Cardiac muscle cell (in vitro differentiated cells and primary cell): ENCODE results near the gene PI3. TPM values are rescaled to one million over a fixed set of nuclear protein-coding genes. Genes with fewer than 3 reads are reported as not detected.

Experiments used
- DNase-seq, 2 donors: peaks; one replicate each; pipeline versions ENCODE4 v3.0.0 to v3.0.0-alpha.2; 2010 to 2017; ENCODE audit warnings: low read depth in 1 of 2, low spot score in 1 of 2
- H3K27ac ChIP-seq: fragments of 200-600 bp; sonication (generic); 2 replicates; pipeline ENCODE4 v1.5.1; 2016
- H3K27me3 ChIP-seq: fragments of 200-600 bp; sonication (generic); 2 replicates; pipeline ENCODE4 v1.6.0; 2016; ENCODE audit warnings: control low read depth
- H3K36me3 ChIP-seq: fragments of 200-600 bp; sonication (generic); 2 replicates; pipeline ENCODE4 v1.5.1; 2016; ENCODE audit warnings: control low read depth
- H3K4me1 ChIP-seq: fragments of 200-600 bp; sonication (generic); 2 replicates; pipeline ENCODE4 v1.8.1; 2017; ENCODE audit warnings: low read depth, mild to moderate bottlenecking, mixed run types
- H3K4me3 ChIP-seq: fragments of 200-600 bp; sonication (generic); 2 replicates; pipeline ENCODE4 v1.5.1; 2016; ENCODE audit warnings: mild to moderate bottlenecking
- H3K9me3 ChIP-seq: fragments of 200-600 bp; sonication (generic); 2 replicates; pipeline ENCODE4 v1.5.1; 2017; ENCODE audit warnings: low read depth, mild to moderate bottlenecking, control low read depth
- polyA plus RNA-seq: library from polyadenylated mRNA; unstranded; fragments of >200 nt; fragmentation: Nextera tagmentation; extraction: Ambion mirVana; gene quantifications from 2 replicates; pipeline ENCODE4 v1.2.1, GENCODE V29; 2016
- total RNA-seq: library from RNA; depleted of rRNA; stranded (reverse); fragments of >200 nt; gene quantifications from 2 replicates; pipeline ENCODE4 v1.2.3, GENCODE V29; 2016
- TF ChIP-seq, protein P1 (sequence below): IDR thresholded peaks from 2 replicates; pipeline ENCODE4 v1.5.1; 2012; ENCODE audit warnings: low read depth, mild to moderate bottlenecking, low read length

PI3 gene
- total and polyA plus RNA-seq, 2 experiments from 2014 or later: not detected

DNA sequence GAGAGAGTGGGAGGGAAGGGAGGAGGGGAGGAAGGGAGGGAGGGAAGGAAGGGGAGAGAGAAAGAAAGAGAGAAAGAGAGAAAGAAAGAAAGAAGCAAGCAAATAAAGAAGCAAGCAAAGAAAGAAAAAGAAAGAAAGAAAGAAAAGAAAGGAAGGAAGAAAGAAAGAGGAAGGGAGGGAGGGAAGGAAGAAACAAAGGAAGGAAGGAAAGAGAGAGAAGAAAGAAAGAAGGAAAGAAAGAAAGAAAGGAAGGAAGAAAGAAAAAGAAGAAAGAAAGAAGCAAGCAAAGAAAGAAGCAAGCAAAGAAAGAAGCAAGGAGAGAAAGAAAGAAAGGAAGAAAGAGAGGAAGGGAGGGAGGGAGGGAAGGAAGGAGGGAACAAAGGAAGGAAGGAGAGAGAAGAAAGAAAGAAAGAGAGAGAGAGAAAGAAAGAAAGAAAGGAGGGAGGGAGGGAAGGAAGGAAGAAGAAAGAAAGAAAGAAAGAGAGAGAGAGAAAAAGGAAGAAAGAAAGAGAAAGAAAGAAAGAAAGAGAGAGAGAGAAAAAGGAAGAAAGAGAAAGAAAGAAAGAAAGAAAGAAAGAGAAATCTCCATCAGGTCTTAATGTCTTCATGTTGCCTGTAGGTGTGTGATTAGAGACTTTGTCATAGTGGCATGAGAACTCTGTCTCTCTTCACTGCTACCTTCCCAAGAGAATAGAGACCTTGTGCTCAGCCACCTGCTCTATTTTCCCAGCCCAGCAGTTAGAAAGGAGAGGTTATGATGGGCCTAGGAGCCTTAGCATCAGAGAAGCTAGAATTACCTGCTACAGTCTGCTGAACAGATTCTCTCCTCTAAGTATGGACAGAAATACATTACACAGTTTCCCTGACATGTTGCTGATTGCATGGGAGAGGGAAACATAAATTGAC is 37.1 kb downstream of the PI3 start:
- H3K36me3 ChIP-seq: no peaks in the 10 kb centered on the region
- TF ChIP-seq, protein P1, sequence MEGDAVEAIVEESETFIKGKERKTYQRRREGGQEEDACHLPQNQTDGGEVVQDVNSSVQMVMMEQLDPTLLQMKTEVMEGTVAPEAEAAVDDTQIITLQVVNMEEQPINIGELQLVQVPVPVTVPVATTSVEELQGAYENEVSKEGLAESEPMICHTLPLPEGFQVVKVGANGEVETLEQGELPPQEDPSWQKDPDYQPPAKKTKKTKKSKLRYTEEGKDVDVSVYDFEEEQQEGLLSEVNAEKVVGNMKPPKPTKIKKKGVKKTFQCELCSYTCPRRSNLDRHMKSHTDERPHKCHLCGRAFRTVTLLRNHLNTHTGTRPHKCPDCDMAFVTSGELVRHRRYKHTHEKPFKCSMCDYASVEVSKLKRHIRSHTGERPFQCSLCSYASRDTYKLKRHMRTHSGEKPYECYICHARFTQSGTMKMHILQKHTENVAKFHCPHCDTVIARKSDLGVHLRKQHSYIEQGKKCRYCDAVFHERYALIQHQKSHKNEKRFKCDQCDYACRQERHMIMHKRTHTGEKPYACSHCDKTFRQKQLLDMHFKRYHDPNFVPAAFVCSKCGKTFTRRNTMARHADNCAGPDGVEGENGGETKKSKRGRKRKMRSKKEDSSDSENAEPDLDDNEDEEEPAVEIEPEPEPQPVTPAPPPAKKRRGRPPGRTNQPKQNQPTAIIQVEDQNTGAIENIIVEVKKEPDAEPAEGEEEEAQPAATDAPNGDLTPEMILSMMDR: no peak
- H3K9me3 ChIP-seq: no peaks in the 10 kb centered on the region
- peaks cover 5% of the 10 kb centered on the region for H3K27me3 ChIP-seq
- H3K4me3 ChIP-seq: no peak overlapping the region
- no peak for DNase-seq
- no peak overlapping the region for H3K27ac ChIP-seq
- no peaks in the 10 kb centered on the region for H3K4me1 ChIP-seq

DNA sequence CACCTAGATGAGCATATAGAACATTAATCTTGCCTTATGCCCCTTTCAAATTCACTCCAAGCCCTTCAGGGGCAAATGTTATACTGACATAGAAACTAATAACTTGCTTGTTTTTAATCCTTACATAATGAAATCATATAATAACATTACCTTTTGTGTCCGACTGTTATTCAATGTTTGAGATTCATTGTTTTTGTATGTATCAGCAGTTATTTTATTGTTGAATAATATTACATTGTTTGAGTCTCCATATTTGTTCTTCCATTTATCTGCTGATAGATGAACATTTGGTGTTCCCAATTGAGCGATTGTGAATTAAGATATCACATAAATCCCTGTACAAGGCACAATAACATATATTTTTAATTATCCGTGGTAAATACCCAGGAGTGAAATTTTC is 38.1 kb downstream of the PI3 start:
- no peaks in the 10 kb centered on the region for H3K36me3 ChIP-seq
- peaks cover 5% of the 10 kb centered on the region for H3K27me3 ChIP-seq
- no peak for DNase-seq
- H3K27ac ChIP-seq: no peak overlapping the region
- H3K4me1 ChIP-seq: no peaks in the 10 kb centered on the region
- TF ChIP-seq, protein P1: no peak
- no peaks in the 10 kb centered on the region for H3K9me3 ChIP-seq
- H3K4me3 ChIP-seq: no peak overlapping the region

DNA sequence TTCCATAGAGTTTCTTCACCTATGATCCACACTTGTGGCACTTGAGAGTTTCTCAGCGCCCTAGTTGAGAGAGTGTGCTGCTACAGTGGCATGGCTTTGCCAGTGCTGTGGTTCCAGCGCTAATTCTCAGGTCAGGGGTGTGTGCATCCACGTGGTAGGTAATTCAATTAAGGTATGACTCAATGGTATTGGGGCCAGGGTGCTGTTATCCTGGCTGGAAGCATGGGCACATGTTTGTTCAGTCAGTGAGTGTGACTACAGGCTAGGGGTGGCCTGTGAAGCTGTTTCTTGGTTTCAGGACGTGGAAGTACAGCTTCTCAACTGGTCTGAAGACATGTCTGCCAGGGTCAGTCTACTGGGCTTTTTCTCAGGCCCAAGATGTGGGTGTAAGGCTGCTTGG is 43.4 kb downstream of the PI3 start:
- DNase-seq: no peak
- Histone ChIP-seq H3K27me3 (peaks cover 10% of the 10 kb centered on the region), H3K36me3 (no peaks in the 10 kb centered on the region), H3K4me1 (no peaks in the 10 kb centered on the region), H3K4me3 (no peak overlapping the region), H3K27ac (no peak overlapping the region), H3K9me3 (no peaks in the 10 kb centered on the region)
- TF ChIP-seq, protein P1: no peak

DNA sequence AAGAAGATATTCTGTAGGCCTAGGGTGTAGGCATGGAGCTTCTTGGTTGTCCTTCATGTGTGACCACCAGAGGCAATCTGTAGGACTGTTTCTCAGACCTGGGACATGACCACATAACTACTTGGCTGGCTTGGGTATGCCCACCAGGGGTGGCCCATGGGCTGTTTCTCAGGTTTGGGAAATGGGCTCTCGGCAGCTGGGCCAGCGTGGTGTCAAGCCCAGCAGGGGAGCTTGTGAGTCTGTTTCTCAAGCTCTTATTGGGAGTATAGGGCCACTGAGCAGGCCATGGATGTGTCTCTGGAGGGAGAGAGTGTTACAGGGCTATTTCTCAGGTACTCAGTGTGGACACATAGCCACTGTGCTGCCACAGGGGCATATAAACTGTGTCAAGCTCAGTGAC is 43.9 kb downstream of the PI3 start:
- H3K4me3 ChIP-seq: no peak overlapping the region
- H3K9me3 ChIP-seq: no peaks in the 10 kb centered on the region
- peaks cover 10% of the 10 kb centered on the region for H3K27me3 ChIP-seq
- H3K4me1 ChIP-seq: no peaks in the 10 kb centered on the region
- H3K27ac ChIP-seq: no peak overlapping the region
- TF ChIP-seq, protein P1: no peak
- no peak for DNase-seq
- H3K36me3 ChIP-seq: no peaks in the 10 kb centered on the region

DNA sequence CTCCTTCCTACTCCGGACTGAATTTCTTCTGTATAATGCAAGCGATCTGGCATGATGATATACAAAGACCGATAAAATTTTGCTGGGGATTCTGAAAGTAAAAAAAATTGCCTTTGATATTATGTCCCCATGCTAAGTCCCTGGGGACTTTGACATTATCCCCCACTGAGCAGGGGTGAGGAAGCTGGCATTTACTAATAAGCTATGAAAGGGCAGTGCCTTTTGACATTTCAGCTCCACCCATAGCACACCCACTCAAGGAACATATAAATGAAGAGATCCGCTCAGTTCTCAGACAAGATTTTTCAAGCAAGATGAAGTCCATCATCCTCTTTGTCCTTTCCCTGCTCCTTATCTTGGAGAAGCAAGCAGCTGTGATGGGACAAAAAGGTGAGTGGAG is 46.4 kb downstream of the PI3 start, which contains the start of gene SEMG2:
Gene SEMG2 (plus strand): TSS at position 298 of the 400 bp plus-strand sequence. CDS start 17 bp downstream, at position 315.
- no peaks in the 10 kb centered on the region for H3K9me3 ChIP-seq
- H3K36me3 ChIP-seq: no peaks in the 10 kb centered on the region
- H3K4me1 ChIP-seq: no peaks in the 10 kb centered on the region
- DNase-seq: no peak
- no peak within 1 kb of the TSS for H3K4me3 ChIP-seq
- peaks cover 15% of the 10 kb centered on the region for H3K27me3 ChIP-seq
- H3K27ac ChIP-seq: no peak within 1 kb of the TSS
- TF ChIP-seq, protein P1: no peak
